MM.1S (cell line): ENCODE measurements around the gene RGS6.

ENCODE experiments used
- CTCF ChIP-seq: fragments of 300-600 bp; sonication (generic); IDR thresholded peaks from 2 replicates; pipeline ENCODE4 v1.5.1; 2016; ENCODE audit warnings: antibody characterized with exemption, low read length, mixed read lengths
- EZH2 ChIP-seq: fragments of 300-600 bp; sonication (generic); optimal IDR thresholded peaks from 2 replicates; pipeline ENCODE3; 2017; ENCODE audit warnings: low read depth, mild to moderate bottlenecking, antibody characterized with exemption, low read length, mixed read lengths

GRCh38 chr14:72574715-72575114, 642.5 kb downstream of the RGS6 start:
- TF ChIP-seq CTCF (no peak), EZH2 (no peak)
